Effector memory CD4-positive, alpha-beta T cell (primary cell): ENCODE measurements around the gene RAP2B.
"Not testable (repeated sequence)": the region's sequence is repeated elsewhere in the genome, so short reads cannot be mapped to it uniquely, and the experiment has no call there.

ENCODE experiments used
- DNase-seq, 3 donors: peaks; one replicate each; pipeline ENCODE4 v3.0.0-alpha.2; 2020
- H3K27ac ChIP-seq: 2 replicates; pipeline ENCODE4 v1.7.0; 2013; ENCODE audit warnings: mild to moderate bottlenecking, low read length, moderate library complexity; ENCODE audit not compliant: insufficient read depth, poor library complexity, severe bottlenecking
- H3K27me3 ChIP-seq: replicated peaks from 2 replicates; pipeline ENCODE4 v1.7.0; 2013; ENCODE audit warnings: mild to moderate bottlenecking, low read length; ENCODE audit not compliant: insufficient read depth, control insufficient read depth, poor library complexity, severe bottlenecking
- H3K36me3 ChIP-seq: 2 replicates; pipeline ENCODE4 v1.7.0; 2013; ENCODE audit warnings: mild to moderate bottlenecking, low read length, moderate library complexity; ENCODE audit not compliant: control insufficient read depth, insufficient read depth
- H3K4me1 ChIP-seq: 2 replicates; pipeline ENCODE4 v1.7.0; 2013; ENCODE audit warnings: low read length, mild to moderate bottlenecking; ENCODE audit not compliant: control insufficient read depth, insufficient read depth, poor library complexity, severe bottlenecking
- H3K4me3 ChIP-seq: 2 replicates; pipeline ENCODE4 v1.7.0; 2013; ENCODE audit warnings: low read length, low read depth, mild to moderate bottlenecking; ENCODE audit not compliant: insufficient read depth, poor library complexity, severe bottlenecking
- H3K9me3 ChIP-seq: 2 replicates; pipeline ENCODE4 v1.7.0; 2013; ENCODE audit warnings: mild to moderate bottlenecking, low read length, moderate library complexity; ENCODE audit not compliant: control insufficient read depth

Gene RAP2B

DNA sequence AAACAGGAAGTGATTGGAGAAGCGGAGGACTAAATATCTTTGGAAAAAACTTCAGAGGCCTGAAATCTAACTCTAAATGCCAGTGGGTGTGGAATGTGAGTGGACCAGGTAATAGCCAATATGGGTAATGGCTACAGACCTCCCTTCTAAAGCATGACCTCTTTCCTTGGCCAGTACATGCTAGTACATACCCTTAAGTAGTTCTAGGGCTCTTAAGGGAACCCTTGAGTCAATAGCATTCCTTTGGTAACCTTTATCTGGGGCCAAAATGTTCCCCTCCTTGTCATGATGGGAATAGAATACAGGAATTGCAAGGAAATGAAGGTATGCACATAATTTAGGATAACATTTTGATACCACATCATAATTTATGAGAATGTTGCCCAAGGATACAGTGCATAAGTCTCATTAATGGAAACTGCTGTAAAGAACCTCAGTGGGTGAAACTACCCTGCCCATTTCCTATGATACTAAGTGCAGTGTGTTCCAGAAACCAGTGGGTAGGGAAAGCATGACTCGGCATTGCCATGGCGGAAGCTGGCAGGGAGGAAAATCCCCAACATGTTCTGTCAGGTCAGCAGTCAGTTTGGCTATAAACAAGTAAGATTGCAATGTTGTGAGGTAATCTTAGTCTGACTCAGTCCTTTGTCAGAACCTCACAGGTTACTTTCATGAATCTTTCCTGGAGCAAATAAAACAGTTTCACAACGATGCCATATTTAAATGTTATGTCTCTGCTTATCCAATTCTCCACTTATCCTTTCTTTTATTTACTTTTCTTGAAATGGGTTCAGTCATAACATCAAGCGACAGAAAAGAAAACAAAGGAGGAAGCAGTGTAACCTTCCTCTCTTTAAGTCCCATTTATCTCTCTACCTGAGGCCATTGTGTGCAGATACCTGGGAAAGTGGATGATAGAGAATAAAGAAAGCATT is 23.5 kb upstream of the RAP2B start:
- no peaks in the 10 kb centered on the region for H3K4me1 ChIP-seq
- no peak overlapping the region for H3K27ac ChIP-seq

DNA sequence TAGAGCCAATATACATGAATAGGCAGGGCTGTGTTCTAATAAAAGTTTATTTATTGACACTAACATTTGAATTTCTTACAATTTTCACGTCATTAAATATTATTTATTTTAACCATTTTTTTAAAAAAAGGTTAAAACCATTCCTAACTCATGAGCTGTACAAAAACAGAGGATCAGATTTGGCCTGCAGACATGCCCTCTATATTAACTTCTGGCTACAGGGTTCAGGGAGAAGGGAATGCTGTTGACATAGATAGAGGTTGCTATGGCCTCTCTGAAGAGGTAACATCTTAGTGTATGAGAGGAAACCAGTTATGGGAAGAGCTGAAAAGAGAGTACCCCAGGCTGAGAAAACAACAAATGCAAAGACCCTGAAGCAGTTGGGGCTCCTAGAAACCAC is 19.1 kb upstream of the RAP2B start:
- Histone ChIP-seq H3K27ac (no peak overlapping the region), H3K9me3 (no peaks in the 10 kb centered on the region), H3K4me3 (no peak overlapping the region), H3K27me3 (no peaks in the 10 kb centered on the region), H3K4me1 (no peaks in the 10 kb centered on the region), H3K36me3 (no peaks in the 10 kb centered on the region)
- no peak for DNase-seq

More for the DNA sequence above, 23.5 kb upstream of the RAP2B start:
- Histone ChIP-seq H3K36me3 (no peaks in the 10 kb centered on the region), H3K27me3 (no peaks in the 10 kb centered on the region), H3K4me3 (no peak overlapping the region), H3K9me3 (no peaks in the 10 kb centered on the region)
- DNase-seq = no peak

DNA sequence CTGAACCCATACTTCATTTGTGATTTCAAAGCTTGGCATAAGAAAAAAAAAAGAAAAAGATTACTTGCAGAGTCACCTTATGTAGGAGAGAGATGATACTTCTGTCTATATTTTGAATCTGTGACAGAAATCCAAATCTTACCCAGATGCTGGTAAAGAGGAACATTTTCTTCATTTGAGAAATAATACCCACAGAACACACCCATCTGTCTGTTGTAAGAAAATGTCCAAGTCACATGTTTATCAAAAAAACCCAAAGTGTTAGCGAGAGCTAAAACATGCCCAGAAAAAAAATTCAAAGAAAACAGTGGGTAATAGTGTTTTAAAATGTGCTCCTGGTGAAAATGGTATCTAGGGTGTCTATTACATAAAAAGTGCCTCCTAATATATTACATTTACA is 18.0 kb upstream of the RAP2B start:
- H3K9me3 ChIP-seq = no peaks in the 10 kb centered on the region
- no peak overlapping the region for H3K27ac ChIP-seq
- H3K27me3 ChIP-seq = no peaks in the 10 kb centered on the region
- no peak overlapping the region for H3K4me3 ChIP-seq
- H3K4me1 ChIP-seq = no peaks in the 10 kb centered on the region
- H3K36me3 ChIP-seq = no peaks in the 10 kb centered on the region
- no peak for DNase-seq

GRCh38 chr3:153144779-153145178 is 17.2 kb upstream of the RAP2B start:
- Histone ChIP-seq H3K4me1 (no peaks in the 10 kb centered on the region), H3K36me3 (no peaks in the 10 kb centered on the region), H3K27me3 (no peaks in the 10 kb centered on the region), H3K9me3 (no peaks in the 10 kb centered on the region), H3K27ac (no peak overlapping the region), H3K4me3 (no peak overlapping the region)
- no peak for DNase-seq

DNA sequence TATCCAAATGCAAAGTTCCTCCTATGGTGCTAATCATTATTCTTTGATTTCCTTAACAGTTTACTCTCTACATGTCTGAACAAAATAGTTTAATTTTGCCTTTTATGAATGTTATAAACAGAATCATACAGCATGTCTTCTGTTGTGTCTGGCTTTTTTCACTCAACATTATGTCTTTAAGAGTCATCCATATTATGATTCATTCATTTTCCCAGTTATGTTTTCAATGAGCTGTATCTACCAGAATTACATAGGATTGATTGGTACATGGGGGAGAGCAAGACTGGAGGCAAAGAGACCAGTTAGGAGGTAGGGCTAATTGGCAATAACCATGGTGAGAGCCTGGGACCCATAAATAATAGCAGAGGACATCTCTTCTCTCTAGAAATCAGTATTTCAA is 16.6 kb upstream of the RAP2B start:
- no peak overlapping the region for H3K27ac ChIP-seq

DNA sequence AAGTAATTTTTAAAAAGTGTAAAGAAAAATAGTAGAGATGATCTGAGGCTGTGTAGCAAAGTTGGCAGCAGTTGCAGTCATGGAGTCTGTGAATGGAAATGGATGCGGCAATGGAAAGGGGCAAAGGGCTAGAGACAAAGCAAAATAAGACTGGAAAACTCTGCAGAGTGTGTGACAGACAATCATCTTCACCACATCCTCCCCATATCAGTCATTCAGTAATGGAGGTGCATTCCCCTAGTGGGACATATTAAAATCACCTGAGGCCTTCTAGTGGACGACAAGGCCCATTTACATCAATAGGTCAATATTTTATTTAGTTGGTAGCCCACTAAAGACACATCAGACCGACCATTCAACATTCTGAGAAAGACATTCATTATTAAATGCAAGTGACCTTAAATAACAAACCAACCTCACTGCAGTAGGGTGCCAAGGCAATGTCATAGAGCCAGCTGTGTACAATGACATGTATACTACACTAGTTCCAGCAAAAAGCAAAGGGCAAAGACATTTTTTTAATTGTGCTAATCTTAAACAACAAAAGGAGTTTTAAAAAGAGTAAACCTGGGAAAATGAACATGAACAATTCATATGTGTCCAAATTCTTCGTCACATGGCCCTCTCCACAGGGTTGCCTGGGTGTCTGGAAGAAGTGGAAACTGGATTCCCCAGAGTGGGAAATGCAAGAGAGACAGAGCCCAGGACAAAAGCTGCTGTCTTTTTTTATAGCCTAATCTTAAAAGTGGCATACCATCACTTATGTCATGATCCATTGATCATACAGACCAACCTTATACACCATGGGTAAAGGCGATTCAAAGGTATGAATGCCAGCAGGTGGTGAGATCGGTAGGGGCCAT is 15.6 kb upstream of the RAP2B start:
- H3K27ac ChIP-seq = no peak overlapping the region

More for the DNA sequence above, 16.6 kb upstream of the RAP2B start:
- H3K36me3 ChIP-seq = no peaks in the 10 kb centered on the region
- no peaks in the 10 kb centered on the region for H3K27me3 ChIP-seq
- H3K9me3 ChIP-seq = no peaks in the 10 kb centered on the region
- H3K4me3 ChIP-seq = no peak overlapping the region
- DNase-seq = no peak
- no peaks in the 10 kb centered on the region for H3K4me1 ChIP-seq

DNA sequence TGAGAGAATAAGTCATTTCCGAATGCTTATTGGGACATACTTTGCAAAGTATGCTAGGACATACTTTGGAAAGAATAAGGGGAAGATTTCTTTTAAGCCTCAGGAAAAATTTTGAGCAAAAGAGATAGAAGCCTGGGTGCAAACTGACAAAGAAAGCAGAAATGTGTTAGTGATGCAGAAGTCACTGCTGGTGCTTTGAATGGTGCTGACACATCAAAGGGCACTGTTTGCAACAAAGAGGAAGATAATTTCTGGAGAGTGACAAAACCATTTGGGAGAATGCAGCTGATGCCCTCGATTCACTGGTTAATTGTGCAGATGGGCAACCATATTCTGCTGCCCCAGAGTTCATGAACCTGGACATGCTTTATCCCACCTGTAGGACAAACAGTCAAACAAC is 11.0 kb upstream of the RAP2B start:
- no peaks in the 10 kb centered on the region for H3K27me3 ChIP-seq
- no peak overlapping the region for H3K27ac ChIP-seq
- H3K36me3 ChIP-seq = no peaks in the 10 kb centered on the region
- no peak for DNase-seq
- no peaks in the 10 kb centered on the region for H3K9me3 ChIP-seq
- H3K4me3 ChIP-seq = no peak overlapping the region
- no peaks in the 10 kb centered on the region for H3K4me1 ChIP-seq

More for the DNA sequence above, 15.6 kb upstream of the RAP2B start:
- Histone ChIP-seq H3K4me3 (no peak overlapping the region), H3K27me3 (no peaks in the 10 kb centered on the region), H3K36me3 (no peaks in the 10 kb centered on the region), H3K4me1 (no peaks in the 10 kb centered on the region), H3K9me3 (no peaks in the 10 kb centered on the region)
- no peak for DNase-seq

- not testable (repeated sequence) for H3K9me3 ChIP-seq, H3K4me1 ChIP-seq, H3K27ac ChIP-seq, H3K4me3 ChIP-seq, H3K36me3 ChIP-seq, H3K27me3 ChIP-seq, DNase-seq
Observed at GRCh38 chr3:153155786-153156185, 6.2 kb upstream of the RAP2B start.

DNA sequence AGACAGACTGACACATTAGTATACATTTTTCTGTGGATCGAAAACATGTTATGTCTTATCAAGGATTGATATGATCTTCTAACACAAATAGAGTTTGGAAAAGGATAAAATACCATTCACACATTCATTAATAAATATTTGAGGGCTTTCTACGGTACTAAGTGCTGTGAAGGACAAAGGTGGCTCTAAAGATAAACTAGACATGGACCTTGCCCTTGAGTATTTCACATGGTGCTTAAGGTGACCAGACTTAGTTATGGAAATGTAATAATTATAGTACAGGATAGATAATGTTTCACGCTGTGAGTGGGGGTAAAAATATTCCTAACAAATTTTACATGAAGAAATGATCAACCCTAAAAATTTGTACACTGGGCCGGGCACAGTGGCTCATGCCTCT is 3.8 kb upstream of the RAP2B start:
- H3K9me3 ChIP-seq = no peaks in the 10 kb centered on the region
- DNase-seq = no peak
- no peaks in the 10 kb centered on the region for H3K36me3 ChIP-seq
- no peak overlapping the region for H3K27ac ChIP-seq
- H3K4me1 ChIP-seq = peaks cover 7% of the 10 kb centered on the region
- no peaks in the 10 kb centered on the region for H3K27me3 ChIP-seq
- H3K4me3 ChIP-seq = no peak overlapping the region
